Neural progenitor cell (in vitro differentiated cells): ENCODE results near the gene CCDC6.

Experiments used
- CTCF ChIP-seq: fragments of 200-600 bp; sonication (generic); IDR thresholded peaks from 2 replicates; pipeline ENCODE4 v1.5.1; 2017; ENCODE audit warnings: antibody characterized with exemption, mild to moderate bottlenecking
- EZH2 ChIP-seq: fragments of 200-600 bp; sonication (generic); IDR thresholded peaks from 2 replicates; pipeline ENCODE4 v1.6.1; 2017; ENCODE audit warnings: antibody characterized with exemption, mild to moderate bottlenecking, moderate library complexity
- EZH2phosphoT487 ChIP-seq: fragments of 200-600 bp; sonication (generic); IDR thresholded peaks from 2 replicates; pipeline ENCODE4 v1.6.1; 2017; ENCODE audit warnings: antibody characterized with exemption

- TF ChIP-seq EZH2 (no peak), CTCF (no peak), EZH2phosphoT487 (no peak)
These were observed 20.8 kb downstream of the CCDC6 start for GRCh38 chr10:59885430-59886134.
